K562 (cell line): ENCODE data around the gene KNDC1.

Experiments used
- ATF3 ChIP-seq, 2 experiments: fragments of 450-650 bp in 1 of 2; sonication (generic) in 1 of 2; formaldehyde crosslinking in 1 of 2; IDR thresholded peaks in 1 of 2; conservative IDR thresholded peaks in 1 of 2; 2 replicates each; pipeline versions ENCODE4 v1.6.1 to v1.8.1; 2016 to 2023; ENCODE audit warnings: mild to moderate bottlenecking in 2 of 2, moderate library complexity in 2 of 2, inconsistent platforms in 1 of 2, missing genetic modification reagents in 1 of 2
- CTCF ChIP-seq, 3 experiments: IDR thresholded peaks in 2 of 3; conservative IDR thresholded peaks in 1 of 3; 2 replicates each; pipeline ENCODE4 v1.5.1; 2011 to 2012; ENCODE audit warnings: low read length in 3 of 3, mild to moderate bottlenecking in 3 of 3, control low read depth in 2 of 3, improper control_type of control experiment in 1 of 3, inconsistent platforms in 1 of 3, low read depth in 1 of 3, mixed read lengths in 1 of 3, moderate library complexity in 1 of 3; ENCODE audit not compliant: insufficient read depth in 2 of 3
- FOS ChIP-seq: IDR thresholded peaks from 3 replicates; pipeline ENCODE4 v1.6.1; 2011; ENCODE audit not compliant: insufficient read length; ENCODE audit errors: extremely low read depth
- FOXA1 ChIP-seq: fragments of 450-650 bp; IDR thresholded peaks from 2 replicates; pipeline ENCODE4 v1.6.1; 2016; ENCODE audit warnings: mild to moderate bottlenecking, borderline replicate concordance
- HDAC6 ChIP-seq: IDR thresholded peaks from 2 replicates; pipeline ENCODE4 v1.6.1; 2012; ENCODE audit warnings: low read depth, mild to moderate bottlenecking, control low read depth, inconsistent platforms, low read length, moderate library complexity
- L3MBTL2 ChIP-seq: fragments of 450-650 bp; IDR thresholded peaks from 2 replicates; pipeline ENCODE4 v1.6.1; 2016; ENCODE audit warnings: mild to moderate bottlenecking, moderate library complexity
- NEUROD1 ChIP-seq: fragments of 150-350 bp; IDR thresholded peaks from 2 replicates; pipeline ENCODE4 v1.6.1; 2014; ENCODE audit warnings: borderline replicate concordance, low read length, low read depth; ENCODE audit not compliant: partially characterized antibody
- POLR2A ChIP-seq: fragments of 450-650 bp; conservative IDR thresholded peaks from 2 replicates; pipeline ENCODE4 v1.6.1; 2016
- SREBF2 ChIP-seq: sonication (generic); formaldehyde crosslinking; IDR thresholded peaks from 2 replicates; pipeline ENCODE4 v1.4.0; 2020; ENCODE audit warnings: mild to moderate bottlenecking, missing genetic modification reagents
- ZNF232 ChIP-seq: sonication (generic); formaldehyde crosslinking; IDR thresholded peaks from 2 replicates; pipeline ENCODE4 v1.8.0; 2022; ENCODE audit warnings: mild to moderate bottlenecking, missing genetic modification reagents
- TF ChIP-seq, protein P1 (sequence below): fragments of 200-600 bp; sonication (generic); IDR thresholded peaks from one replicate; pipeline ENCODE4 v1.6.1; 2012; ENCODE audit warnings: mild to moderate bottlenecking, low read depth, low read length, inconsistent platforms
- TF ChIP-seq, protein P2 (sequence below): sonication (generic); formaldehyde crosslinking; IDR thresholded peaks from 2 replicates; pipeline ENCODE4 v1.8.1; 2023; ENCODE audit warnings: mild to moderate bottlenecking, missing genetic modification reagents

- TF ChIP-seq HDAC6 (no peak), FOXA1 (no peak), CTCF (IDR thresholded peaks at IDR 0.05 in 2 of 3, conservative IDR thresholded peaks at IDR 0.05 in 1 of 3; ENCODE audit: insufficient read depth in 2 of 3, low read depth in 1 of 3, low read length in 3 of 3) (0 out of 6 replicates have a peak, but pooled peaks of 1 of the 3 experiments have one; percentile 13), NEUROD1 (no peak), SREBF2 (CRISPR knock-in tag) (no peak), POLR2A (no peak), L3MBTL2 (no peak), ZNF232 (no peak), ATF3 (IDR thresholded peaks at IDR 0.05) (no peak), ATF3 (CRISPR knock-in tag; conservative IDR thresholded peaks at IDR 0.05) (no peak), FOS (no peak)
- TF ChIP-seq, protein P1, sequence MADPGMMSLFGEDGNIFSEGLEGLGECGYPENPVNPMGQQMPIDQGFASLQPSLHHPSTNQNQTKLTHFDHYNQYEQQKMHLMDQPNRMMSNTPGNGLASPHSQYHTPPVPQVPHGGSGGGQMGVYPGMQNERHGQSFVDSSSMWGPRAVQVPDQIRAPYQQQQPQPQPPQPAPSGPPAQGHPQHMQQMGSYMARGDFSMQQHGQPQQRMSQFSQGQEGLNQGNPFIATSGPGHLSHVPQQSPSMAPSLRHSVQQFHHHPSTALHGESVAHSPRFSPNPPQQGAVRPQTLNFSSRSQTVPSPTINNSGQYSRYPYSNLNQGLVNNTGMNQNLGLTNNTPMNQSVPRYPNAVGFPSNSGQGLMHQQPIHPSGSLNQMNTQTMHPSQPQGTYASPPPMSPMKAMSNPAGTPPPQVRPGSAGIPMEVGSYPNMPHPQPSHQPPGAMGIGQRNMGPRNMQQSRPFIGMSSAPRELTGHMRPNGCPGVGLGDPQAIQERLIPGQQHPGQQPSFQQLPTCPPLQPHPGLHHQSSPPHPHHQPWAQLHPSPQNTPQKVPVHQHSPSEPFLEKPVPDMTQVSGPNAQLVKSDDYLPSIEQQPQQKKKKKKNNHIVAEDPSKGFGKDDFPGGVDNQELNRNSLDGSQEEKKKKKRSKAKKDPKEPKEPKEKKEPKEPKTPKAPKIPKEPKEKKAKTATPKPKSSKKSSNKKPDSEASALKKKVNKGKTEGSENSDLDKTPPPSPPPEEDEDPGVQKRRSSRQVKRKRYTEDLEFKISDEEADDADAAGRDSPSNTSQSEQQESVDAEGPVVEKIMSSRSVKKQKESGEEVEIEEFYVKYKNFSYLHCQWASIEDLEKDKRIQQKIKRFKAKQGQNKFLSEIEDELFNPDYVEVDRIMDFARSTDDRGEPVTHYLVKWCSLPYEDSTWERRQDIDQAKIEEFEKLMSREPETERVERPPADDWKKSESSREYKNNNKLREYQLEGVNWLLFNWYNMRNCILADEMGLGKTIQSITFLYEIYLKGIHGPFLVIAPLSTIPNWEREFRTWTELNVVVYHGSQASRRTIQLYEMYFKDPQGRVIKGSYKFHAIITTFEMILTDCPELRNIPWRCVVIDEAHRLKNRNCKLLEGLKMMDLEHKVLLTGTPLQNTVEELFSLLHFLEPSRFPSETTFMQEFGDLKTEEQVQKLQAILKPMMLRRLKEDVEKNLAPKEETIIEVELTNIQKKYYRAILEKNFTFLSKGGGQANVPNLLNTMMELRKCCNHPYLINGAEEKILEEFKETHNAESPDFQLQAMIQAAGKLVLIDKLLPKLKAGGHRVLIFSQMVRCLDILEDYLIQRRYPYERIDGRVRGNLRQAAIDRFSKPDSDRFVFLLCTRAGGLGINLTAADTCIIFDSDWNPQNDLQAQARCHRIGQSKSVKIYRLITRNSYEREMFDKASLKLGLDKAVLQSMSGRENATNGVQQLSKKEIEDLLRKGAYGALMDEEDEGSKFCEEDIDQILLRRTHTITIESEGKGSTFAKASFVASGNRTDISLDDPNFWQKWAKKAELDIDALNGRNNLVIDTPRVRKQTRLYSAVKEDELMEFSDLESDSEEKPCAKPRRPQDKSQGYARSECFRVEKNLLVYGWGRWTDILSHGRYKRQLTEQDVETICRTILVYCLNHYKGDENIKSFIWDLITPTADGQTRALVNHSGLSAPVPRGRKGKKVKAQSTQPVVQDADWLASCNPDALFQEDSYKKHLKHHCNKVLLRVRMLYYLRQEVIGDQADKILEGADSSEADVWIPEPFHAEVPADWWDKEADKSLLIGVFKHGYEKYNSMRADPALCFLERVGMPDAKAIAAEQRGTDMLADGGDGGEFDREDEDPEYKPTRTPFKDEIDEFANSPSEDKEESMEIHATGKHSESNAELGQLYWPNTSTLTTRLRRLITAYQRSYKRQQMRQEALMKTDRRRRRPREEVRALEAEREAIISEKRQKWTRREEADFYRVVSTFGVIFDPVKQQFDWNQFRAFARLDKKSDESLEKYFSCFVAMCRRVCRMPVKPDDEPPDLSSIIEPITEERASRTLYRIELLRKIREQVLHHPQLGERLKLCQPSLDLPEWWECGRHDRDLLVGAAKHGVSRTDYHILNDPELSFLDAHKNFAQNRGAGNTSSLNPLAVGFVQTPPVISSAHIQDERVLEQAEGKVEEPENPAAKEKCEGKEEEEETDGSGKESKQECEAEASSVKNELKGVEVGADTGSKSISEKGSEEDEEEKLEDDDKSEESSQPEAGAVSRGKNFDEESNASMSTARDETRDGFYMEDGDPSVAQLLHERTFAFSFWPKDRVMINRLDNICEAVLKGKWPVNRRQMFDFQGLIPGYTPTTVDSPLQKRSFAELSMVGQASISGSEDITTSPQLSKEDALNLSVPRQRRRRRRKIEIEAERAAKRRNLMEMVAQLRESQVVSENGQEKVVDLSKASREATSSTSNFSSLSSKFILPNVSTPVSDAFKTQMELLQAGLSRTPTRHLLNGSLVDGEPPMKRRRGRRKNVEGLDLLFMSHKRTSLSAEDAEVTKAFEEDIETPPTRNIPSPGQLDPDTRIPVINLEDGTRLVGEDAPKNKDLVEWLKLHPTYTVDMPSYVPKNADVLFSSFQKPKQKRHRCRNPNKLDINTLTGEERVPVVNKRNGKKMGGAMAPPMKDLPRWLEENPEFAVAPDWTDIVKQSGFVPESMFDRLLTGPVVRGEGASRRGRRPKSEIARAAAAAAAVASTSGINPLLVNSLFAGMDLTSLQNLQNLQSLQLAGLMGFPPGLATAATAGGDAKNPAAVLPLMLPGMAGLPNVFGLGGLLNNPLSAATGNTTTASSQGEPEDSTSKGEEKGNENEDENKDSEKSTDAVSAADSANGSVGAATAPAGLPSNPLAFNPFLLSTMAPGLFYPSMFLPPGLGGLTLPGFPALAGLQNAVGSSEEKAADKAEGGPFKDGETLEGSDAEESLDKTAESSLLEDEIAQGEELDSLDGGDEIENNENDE, result no peak
- TF ChIP-seq, protein P2, sequence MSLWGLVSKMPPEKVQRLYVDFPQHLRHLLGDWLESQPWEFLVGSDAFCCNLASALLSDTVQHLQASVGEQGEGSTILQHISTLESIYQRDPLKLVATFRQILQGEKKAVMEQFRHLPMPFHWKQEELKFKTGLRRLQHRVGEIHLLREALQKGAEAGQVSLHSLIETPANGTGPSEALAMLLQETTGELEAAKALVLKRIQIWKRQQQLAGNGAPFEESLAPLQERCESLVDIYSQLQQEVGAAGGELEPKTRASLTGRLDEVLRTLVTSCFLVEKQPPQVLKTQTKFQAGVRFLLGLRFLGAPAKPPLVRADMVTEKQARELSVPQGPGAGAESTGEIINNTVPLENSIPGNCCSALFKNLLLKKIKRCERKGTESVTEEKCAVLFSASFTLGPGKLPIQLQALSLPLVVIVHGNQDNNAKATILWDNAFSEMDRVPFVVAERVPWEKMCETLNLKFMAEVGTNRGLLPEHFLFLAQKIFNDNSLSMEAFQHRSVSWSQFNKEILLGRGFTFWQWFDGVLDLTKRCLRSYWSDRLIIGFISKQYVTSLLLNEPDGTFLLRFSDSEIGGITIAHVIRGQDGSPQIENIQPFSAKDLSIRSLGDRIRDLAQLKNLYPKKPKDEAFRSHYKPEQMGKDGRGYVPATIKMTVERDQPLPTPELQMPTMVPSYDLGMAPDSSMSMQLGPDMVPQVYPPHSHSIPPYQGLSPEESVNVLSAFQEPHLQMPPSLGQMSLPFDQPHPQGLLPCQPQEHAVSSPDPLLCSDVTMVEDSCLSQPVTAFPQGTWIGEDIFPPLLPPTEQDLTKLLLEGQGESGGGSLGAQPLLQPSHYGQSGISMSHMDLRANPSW (CRISPR knock-in tag), result no peak
These were observed 115.0 kb downstream of the KNDC1 start for GRCh38 chr10:133274751-133275683.
